SKM-1 (cell line): ENCODE data around the gene OR8D2.
"Not testable (repeated sequence)": the region's sequence is repeated elsewhere in the genome, so short reads cannot be mapped to it uniquely, and the experiment has no call there.

Source experiments
- DNase-seq: peaks from one replicate; lab custom pipeline; 2025; ENCODE audit not compliant: unreplicated experiment; lab: John Stamatoyannopoulos, UW

The OR8D2 gene

GRCh38 chr11:124285610-124286344, 34.2 kb downstream of the OR8D2 start:
- DNase-seq = no peak

GRCh38 chr11:124278261-124278660, 41.7 kb downstream of the OR8D2 start:
- DNase-seq = no peak

GRCh38 chr11:124277804-124278203, 42.2 kb downstream of the OR8D2 start:
- no peak for DNase-seq

GRCh38 chr11:124277207-124277606, 42.8 kb downstream of the OR8D2 start:
- DNase-seq = no peak

GRCh38 chr11:124276081-124276480, 43.9 kb downstream of the OR8D2 start:
- DNase-seq = no peak

- DNase-seq = no peak
These were observed 46.0 kb downstream of the OR8D2 start for GRCh38 chr11:124274000-124274399.

- not testable (repeated sequence) for DNase-seq
These were observed 49.1 kb downstream of the OR8D2 start for GRCh38 chr11:124270886-124271285.
